ENCODE data around the gene BMP7.

GRCh38 chr20:57278457-57278856, 12.0 kb upstream of the BMP7 start:
- no peak for TF ChIP-seq CTCF (conservative IDR thresholded peaks at IDR 0.05)
- TF ChIP-seq EZH2 (IDR thresholded peaks at IDR 0.05; ENCODE audit: low read depth), result no peak
